ENCODE data around the gene PCDHAC2.

DNA sequence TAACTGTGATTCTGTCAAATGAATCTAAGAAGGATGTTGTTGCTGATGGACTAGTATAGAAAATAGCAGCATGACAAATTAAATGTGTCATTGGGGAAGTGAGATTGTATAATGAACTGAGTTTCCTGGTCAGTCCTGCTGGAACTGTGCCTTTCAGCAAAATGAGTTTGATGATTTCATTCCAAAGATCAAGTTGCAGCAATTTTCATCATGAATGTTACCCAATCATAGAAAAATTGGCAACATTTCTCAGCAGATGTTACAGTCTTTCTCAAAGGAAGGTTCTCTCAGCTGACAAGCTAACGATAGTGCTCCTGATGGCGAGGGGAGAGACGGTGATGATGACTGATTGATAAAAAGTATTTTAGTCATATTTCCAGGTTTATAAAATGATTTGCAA, 10.7 kb downstream of the PCDHAC2 start:
- no peak for TF ChIP-seq POLR2AphosphoS5 (IDR thresholded peaks at IDR 0.05; ENCODE audit: borderline replicate concordance, low read depth, low read length)
- TF ChIP-seq EZH2 (IDR thresholded peaks at IDR 0.05), result no peak
